Large intestine (tissue), 3 donors: ENCODE results near the gene BMP5. TPM values are rescaled to one million over a fixed set of nuclear protein-coding genes. Genes with fewer than 3 reads are reported as not detected.

Source experiments
- DNase-seq, 2 donors: peaks; one replicate each; pipeline versions ENCODE4 v3.0.0 to v3.0.0-alpha.2; 2013
- H3K27ac ChIP-seq: one replicate; pipeline ENCODE4 v1.5.1; 2013; ENCODE audit warnings: low read length
- H3K27me3 ChIP-seq: 2 replicates; pipeline ENCODE4 v1.6.1; 2013; ENCODE audit warnings: low read length; ENCODE audit not compliant: control insufficient read depth, insufficient read depth
- H3K36me3 ChIP-seq: 2 replicates; pipeline ENCODE4 v1.6.1; 2013; ENCODE audit warnings: low read length; ENCODE audit not compliant: control insufficient read depth, insufficient read depth
- H3K4me1 ChIP-seq: one replicate; pipeline ENCODE4 v1.6.1; 2013; ENCODE audit warnings: low read length; ENCODE audit not compliant: control insufficient read depth, insufficient read depth
- H3K4me3 ChIP-seq: one replicate; pipeline ENCODE4 v1.5.1; 2013; ENCODE audit warnings: low read length
- H3K9me3 ChIP-seq: one replicate; pipeline ENCODE4 v1.6.1; 2013; ENCODE audit warnings: mild to moderate bottlenecking, low read depth, low read length, moderate library complexity; ENCODE audit not compliant: control insufficient read depth
- WGBS: methylation state at CpG from one replicate; pipeline ENCODE4 v1.1.5; 2013; ENCODE audit warnings: low lambda C conversion rate; ENCODE audit not compliant: insufficient coverage; 5-methylcytosine and 5-hydroxymethylcytosine counted together
- polyA plus RNA-seq: library from polyadenylated mRNA; unstranded; fragments of 120-200 nt; gene quantifications from one replicate; pipeline ENCODE4 v1.2.1, GENCODE V29; 2013

BMP5 gene
- polyA plus RNA-seq, 1 donor, result 26.8 TPM

- Histone ChIP-seq H3K4me3 (no peak overlapping the region), H3K36me3 (no peaks in the 10 kb centered on the region), H3K27ac (no peak overlapping the region), H3K4me1 (no peaks in the 10 kb centered on the region), H3K27me3 (no peaks in the 10 kb centered on the region), H3K9me3 (no peaks in the 10 kb centered on the region)
- DNase-seq, result no peak
Observed at GRCh38 chr6:55775029-55775318, 100.4 kb downstream of the BMP5 start.

- H3K4me1 ChIP-seq, result no peaks in the 10 kb centered on the region
Observed at GRCh38 chr6:55774286-55775028, 100.9 kb downstream of the BMP5 start.

GRCh38 chr6:55773620-55774216 is 101.7 kb downstream of the BMP5 start:
- Histone ChIP-seq H3K36me3 (no peaks in the 10 kb centered on the region), H3K4me1 (no peaks in the 10 kb centered on the region), H3K27ac (no peak overlapping the region), H3K27me3 (no peaks in the 10 kb centered on the region), H3K4me3 (no peak overlapping the region), H3K9me3 (no peaks in the 10 kb centered on the region)
- WGBS, result no CpG with 5 or more reads among the region's 9 CpGs
- DNase-seq, result no peak

More at GRCh38 chr6:55774286-55775028, 100.9 kb downstream of the BMP5 start:
- no peak overlapping the region for H3K27ac ChIP-seq
- H3K27me3 ChIP-seq, result no peaks in the 10 kb centered on the region
- H3K9me3 ChIP-seq, result no peaks in the 10 kb centered on the region
- no peaks in the 10 kb centered on the region for H3K36me3 ChIP-seq
- DNase-seq, result no peak
- H3K4me3 ChIP-seq, result no peak overlapping the region
- 80% methylated on average over 2 of the region's 5 CpGs for WGBS

GRCh38 chr6:55772730-55773129 is 102.7 kb downstream of the BMP5 start:
- no peak overlapping the region for H3K27ac ChIP-seq
- no peaks in the 10 kb centered on the region for H3K4me1 ChIP-seq
- DNase-seq, result no peak
- 40% methylated on average over 1 of the region's 3 CpGs for WGBS
- H3K9me3 ChIP-seq, result no peaks in the 10 kb centered on the region
- H3K36me3 ChIP-seq, result no peaks in the 10 kb centered on the region
- H3K27me3 ChIP-seq, result no peaks in the 10 kb centered on the region
- no peak overlapping the region for H3K4me3 ChIP-seq

GRCh38 chr6:55759536-55759935 is 115.9 kb downstream of the BMP5 start:
- H3K9me3 ChIP-seq, result no peaks in the 10 kb centered on the region
- no peaks in the 10 kb centered on the region for H3K36me3 ChIP-seq
- no peaks in the 10 kb centered on the region for H3K4me1 ChIP-seq
- no peak overlapping the region for H3K4me3 ChIP-seq
- no peak for DNase-seq
- H3K27ac ChIP-seq, result no peak overlapping the region
- no peaks in the 10 kb centered on the region for H3K27me3 ChIP-seq
- WGBS, result 100% methylated on average over 1 of the region's 1 CpG

GRCh38 chr6:55758156-55758937 is 117.0 kb downstream of the BMP5 start:
- Histone ChIP-seq H3K4me3 (no peak overlapping the region), H3K9me3 (no peaks in the 10 kb centered on the region), H3K4me1 (no peaks in the 10 kb centered on the region), H3K27me3 (no peaks in the 10 kb centered on the region), H3K27ac (no peak overlapping the region), H3K36me3 (no peaks in the 10 kb centered on the region)
- 100% methylated on average over 1 of the region's 3 CpGs for WGBS
- DNase-seq, result no peak

GRCh38 chr6:55756531-55757031 is 118.8 kb downstream of the BMP5 start:
- no peak overlapping the region for H3K27ac ChIP-seq
- H3K36me3 ChIP-seq, result no peaks in the 10 kb centered on the region
- H3K27me3 ChIP-seq, result no peaks in the 10 kb centered on the region
- H3K4me1 ChIP-seq, result no peaks in the 10 kb centered on the region
- H3K4me3 ChIP-seq, result no peak overlapping the region
- DNase-seq, result no peak
- WGBS, result 90% methylated on average over 2 of the region's 6 CpGs
- no peaks in the 10 kb centered on the region for H3K9me3 ChIP-seq

- no peaks in the 10 kb centered on the region for H3K4me1 ChIP-seq
- H3K4me3 ChIP-seq, result no peak overlapping the region
- no peaks in the 10 kb centered on the region for H3K9me3 ChIP-seq
- DNase-seq, result no peak
- H3K36me3 ChIP-seq, result no peaks in the 10 kb centered on the region
- H3K27me3 ChIP-seq, result no peaks in the 10 kb centered on the region
- WGBS, result 90% methylated on average over 2 of the region's 4 CpGs
- no peak overlapping the region for H3K27ac ChIP-seq
Observed at GRCh38 chr6:55748880-55749279, 126.5 kb downstream of the BMP5 start.

- no peak for DNase-seq
- H3K9me3 ChIP-seq, result no peaks in the 10 kb centered on the region
Observed at GRCh38 chr6:55746473-55746872, 128.9 kb downstream of the BMP5 start.

GRCh38 chr6:55734256-55734655 is 141.1 kb downstream of the BMP5 start:
- H3K27ac ChIP-seq, result no peak overlapping the region
- no peaks in the 10 kb centered on the region for H3K27me3 ChIP-seq
- no peaks in the 10 kb centered on the region for H3K9me3 ChIP-seq
- H3K4me3 ChIP-seq, result no peak overlapping the region
- no peaks in the 10 kb centered on the region for H3K4me1 ChIP-seq
- no peaks in the 10 kb centered on the region for H3K36me3 ChIP-seq
- no peak for DNase-seq

More at GRCh38 chr6:55746473-55746872, 128.9 kb downstream of the BMP5 start:
- Histone ChIP-seq H3K36me3 (no peaks in the 10 kb centered on the region), H3K27ac (no peak overlapping the region), H3K4me3 (no peak overlapping the region), H3K27me3 (no peaks in the 10 kb centered on the region), H3K4me1 (no peaks in the 10 kb centered on the region)
- no CpG with 5 or more reads among the region's 1 CpG for WGBS
